H1 (cell line): Measurements from ENCODE around the gene DDN. TPM values are rescaled to one million over a fixed set of nuclear protein-coding genes. Genes with fewer than 3 reads are reported as not detected.

Experiments
- CTCF ChIA-PET: fragments of 300-600 bp; sonication (Branson Sonifier 250); formaldehyde crosslinking; loops from one replicate; lab custom pipeline; 2021; ENCODE audit not compliant: partially characterized antibody; lab: Charles Lee
- POLR2A ChIA-PET: fragments of 300-600 bp; sonication (Branson Sonifier 250); formaldehyde crosslinking; loops from one replicate; lab custom pipeline; 2021; ENCODE audit warnings: inconsistent platforms; ENCODE audit not compliant: partially characterized antibody; lab: Charles Lee
- DNase-seq, 2 experiments: peaks; one replicate each; pipeline versions ENCODE4 v3.0.0 to v3.0.0-alpha.2; 2010 to 2022; ENCODE audit warnings: low spot score in 2 of 2, low read depth in 1 of 2, mixed read lengths in 1 of 2
- FAIRE-seq: peaks from 2 replicates; lab custom pipeline; 2011; peaks lifted over from hg19 to GRCh38; lab: Jason Lieb, UNC
- H2AFZ ChIP-seq: 2 replicates; pipeline ENCODE4 v1.8.1; 2012; ENCODE audit warnings: low read length, inconsistent platforms
- H2AK5ac ChIP-seq: 2 replicates; pipeline ENCODE4 v1.6.1; 2013; ENCODE audit warnings: low read depth, low read length
- H2BK120ac ChIP-seq: replicated peaks from 2 replicates; pipeline ENCODE3; 2013; ENCODE audit warnings: low read depth, low read length, inconsistent platforms
- H2BK12ac ChIP-seq: 2 replicates; pipeline ENCODE4 v1.6.1; 2013; ENCODE audit warnings: low read depth, low read length
- H2BK15ac ChIP-seq: 2 replicates; pipeline ENCODE4 v1.6.1; 2013; ENCODE audit warnings: low read length
- H2BK20ac ChIP-seq: 2 replicates; pipeline ENCODE4 v1.6.1; 2013; ENCODE audit warnings: low read length
- H2BK5ac ChIP-seq: 2 replicates; pipeline ENCODE4 v1.6.1; 2013; ENCODE audit warnings: low read depth, low read length
- H3K14ac ChIP-seq: 2 replicates; pipeline ENCODE4 v1.6.1; 2013; ENCODE audit warnings: inconsistent platforms; ENCODE audit not compliant: insufficient read length
- H3K18ac ChIP-seq: 2 replicates; pipeline ENCODE4 v1.6.1; 2013; ENCODE audit warnings: low read length; ENCODE audit errors: extremely low read depth
- H3K23ac ChIP-seq: 2 replicates; pipeline ENCODE4 v1.6.1; 2013; ENCODE audit warnings: inconsistent platforms; ENCODE audit not compliant: insufficient read length
- H3K23me2 ChIP-seq: 2 replicates; pipeline ENCODE4 v1.6.1; 2013; ENCODE audit warnings: low read depth, low read length
- H3K27ac ChIP-seq: 2 replicates; pipeline ENCODE4 v1.6.1; 2011; ENCODE audit warnings: low read depth, low read length, inconsistent platforms
- H3K27me3 ChIP-seq, 4 experiments: replicated peaks in 1 of 4; 1 replicate in 1 of 4; 2 replicates in 3 of 4; pipeline versions ENCODE4 v1.6.1 to v1.8.1; 2011 to 2013; ENCODE audit warnings: low read length in 3 of 4, mild to moderate bottlenecking in 3 of 4, inconsistent platforms in 2 of 4, mixed read lengths in 2 of 4, moderate library complexity in 1 of 4; ENCODE audit not compliant: control insufficient read depth in 3 of 4, insufficient read depth in 3 of 4; ENCODE audit errors: extremely low read depth in 1 of 4
- H3K36me3 ChIP-seq, 4 experiments: 2 replicates each; pipeline versions ENCODE4 v1.6.1 to v1.8.1; 2011 to 2013; ENCODE audit warnings: mild to moderate bottlenecking in 4 of 4, low read length in 3 of 4, moderate library complexity in 2 of 4, control low read depth in 1 of 4, inconsistent platforms in 1 of 4; ENCODE audit not compliant: insufficient read depth in 4 of 4, control insufficient read depth in 2 of 4
- H3K4ac ChIP-seq: replicated peaks from 2 replicates; pipeline ENCODE3; 2013; ENCODE audit warnings: low read length, low read depth, mixed read lengths, inconsistent platforms; ENCODE audit not compliant: insufficient read length
- H3K4me1 ChIP-seq, 4 experiments: replicated peaks in 1 of 4; 1 replicate in 1 of 4; 2 replicates in 3 of 4; pipeline versions ENCODE4 v1.6.1 to v1.8.1; 2011 to 2013; ENCODE audit warnings: low read length in 3 of 4, inconsistent platforms in 2 of 4, mixed read lengths in 1 of 4; ENCODE audit not compliant: insufficient read depth in 4 of 4, control insufficient read depth in 3 of 4
- H3K4me2 ChIP-seq, 2 experiments: 2 replicates each; pipeline versions ENCODE4 v1.6.1 to v1.8.1; 2011 to 2013; ENCODE audit warnings: low read depth in 2 of 2, low read length in 2 of 2, control low read depth in 1 of 2, inconsistent platforms in 1 of 2, mild to moderate bottlenecking in 1 of 2; ENCODE audit not compliant: insufficient read depth in 1 of 2
- H3K4me3 ChIP-seq, 4 experiments: fragments of 200-600, 300-600 bp in 1 of 4; sonication (generic), shearing (Covaris generic), sonication (Bioruptor Twin) in 1 of 4; 2 replicates each; pipeline versions ENCODE4 v1.5.1 to v1.8.1; 2011 to 2016; ENCODE audit warnings: low read length in 4 of 4, low read depth in 3 of 4, control low read depth in 2 of 4, inconsistent platforms in 2 of 4, mild to moderate bottlenecking in 2 of 4, mixed read lengths in 1 of 4, moderate library complexity in 1 of 4; ENCODE audit not compliant: insufficient read depth in 2 of 4; ENCODE audit errors: extremely low read depth in 1 of 4
- H3K56ac ChIP-seq: replicated peaks from 2 replicates; pipeline ENCODE3; 2013; ENCODE audit warnings: low read depth, mild to moderate bottlenecking, mixed read lengths, low read length, inconsistent platforms; ENCODE audit not compliant: insufficient read length
- H3K79me1 ChIP-seq: 2 replicates; pipeline ENCODE4 v1.6.1; 2013; ENCODE audit warnings: low read depth, low read length, control low read depth
- H3K79me2 ChIP-seq, 2 experiments: 2 replicates each; pipeline versions ENCODE4 v1.6.1 to v1.8.1; 2012 to 2013; ENCODE audit warnings: low read length in 2 of 2, mild to moderate bottlenecking in 2 of 2, inconsistent platforms in 1 of 2; ENCODE audit not compliant: insufficient read depth in 2 of 2, control insufficient read depth in 1 of 2
- H3K9ac ChIP-seq, 4 experiments: replicated peaks in 1 of 4; 1 replicate in 1 of 4; 2 replicates in 3 of 4; pipeline versions ENCODE4 v1.6.1 to v1.8.1; 2011 to 2013; ENCODE audit warnings: low read depth in 3 of 4, low read length in 3 of 4, control low read depth in 2 of 4, mild to moderate bottlenecking in 2 of 4, moderate library complexity in 2 of 4, inconsistent platforms in 1 of 4; ENCODE audit errors: extremely low read depth in 1 of 4
- H3K9me3 ChIP-seq, 2 experiments: 2 replicates each; pipeline versions ENCODE4 v1.6.1 to v1.8.1; 2012 to 2013; ENCODE audit warnings: mild to moderate bottlenecking in 2 of 2, moderate library complexity in 2 of 2, control low read depth in 1 of 2, inconsistent platforms in 1 of 2, low read depth in 1 of 2, low read length in 1 of 2, mixed read lengths in 1 of 2; ENCODE audit not compliant: insufficient read depth in 2 of 2
- H4K20me1 ChIP-seq, 2 experiments: replicated peaks in 1 of 2; 2 replicates each; pipeline versions ENCODE3 to v1.8.1; 2011 to 2013; ENCODE audit warnings: inconsistent platforms in 2 of 2, low read length in 2 of 2, mild to moderate bottlenecking in 1 of 2; ENCODE audit not compliant: insufficient read depth in 2 of 2, control insufficient read depth in 1 of 2
- H4K5ac ChIP-seq: 2 replicates; pipeline ENCODE4 v1.6.1; 2013; ENCODE audit warnings: low read length, low read depth, mixed read lengths, inconsistent platforms; ENCODE audit not compliant: insufficient read length
- H4K8ac ChIP-seq: 2 replicates; pipeline ENCODE4 v1.8.0; 2013; ENCODE audit warnings: mild to moderate bottlenecking, moderate library complexity, low read length, inconsistent platforms; ENCODE audit not compliant: insufficient read depth; ENCODE audit errors: extremely low read depth
- H4K91ac ChIP-seq: replicated peaks from 2 replicates; pipeline ENCODE3; 2013; ENCODE audit warnings: low read length, mixed read lengths, inconsistent platforms; ENCODE audit not compliant: insufficient read length
- KDM4A ChIP-seq: IDR thresholded peaks from one replicate; pipeline ENCODE4 v1.7.1; 2012; ENCODE audit warnings: low read depth, mild to moderate bottlenecking, moderate library complexity, low read length, inconsistent platforms; ENCODE audit not compliant: severe bottlenecking
- POU5F1 ChIP-seq: IDR thresholded peaks from 2 replicates; pipeline ENCODE4 v1.6.1; 2011; ENCODE audit warnings: low read depth, mild to moderate bottlenecking, low read length, moderate library complexity
- RAD21 ChIP-seq, 2 experiments: IDR thresholded peaks in 1 of 2; conservative IDR thresholded peaks in 1 of 2; 2 replicates each; pipeline ENCODE4 v1.6.1; 2011; ENCODE audit warnings: low read depth in 2 of 2, low read length in 2 of 2, improper control_type of control experiment in 1 of 2, inconsistent platforms in 1 of 2, mild to moderate bottlenecking in 1 of 2, moderate library complexity in 1 of 2
- RFX5 ChIP-seq: IDR thresholded peaks from 2 replicates; pipeline ENCODE4 v1.6.1; 2011; ENCODE audit warnings: low read depth, low read length, improper control_type of control experiment, borderline replicate concordance
- SRF ChIP-seq: IDR thresholded peaks from 2 replicates; pipeline ENCODE4 v1.6.1; 2011; ENCODE audit warnings: mild to moderate bottlenecking, low read depth, low read length, moderate library complexity
- TCF12 ChIP-seq: IDR thresholded peaks from 2 replicates; pipeline ENCODE4 v1.6.1; 2011; ENCODE audit warnings: low read depth, mild to moderate bottlenecking, low read length
- WGBS, 2 experiments: shearing (Covaris generic) in 1 of 2; methylation state at CpG; one replicate each; pipeline versions ENCODE4 v1.1.6 to v1.1.7; 2013 to 2015; ENCODE audit warnings: low lambda C conversion rate in 2 of 2, mixed read lengths in 2 of 2, inconsistent platforms in 1 of 2, low coverage in 1 of 2, missing lambda C conversion rate in 1 of 2; ENCODE audit not compliant: insufficient replicate concordance in 2 of 2, insufficient coverage in 1 of 2, insufficient read length in 1 of 2; ENCODE audit errors: extremely low coverage in 1 of 2, missing lambda C conversion rate in 1 of 2; 5-methylcytosine and 5-hydroxymethylcytosine counted together
- polyA plus RNA-seq, 7 experiments: library from polyadenylated mRNA; depleted of rRNA in 3 of 7; stranded (reverse) in 5 of 7; unstranded in 2 of 7; fragments of >200 nt in 5 of 7; fragments of 200-250 nt in 2 of 7; gene quantifications; 1 replicate in 5 of 7; 2 replicates in 1 of 7; 4 replicates in 1 of 7; pipeline versions ENCODE4 v1.2.1 to v1.2.3, GENCODE V29; 2011 to 2013; ENCODE audit warnings: missing spikeins in 2 of 7, mixed read lengths in 2 of 7
- total RNA-seq: library from RNA; stranded (reverse); fragmentation: NEBNext Ultra II Directional; extraction: Animal tissue kit (Norgen Biotek cat#: 25700); gene quantifications from 2 replicates; pipeline ENCODE4 v1.2.1, GENCODE V29; 2021

The DDN gene
- total and polyA plus RNA-seq, 2 of the 8 experiments (the other 6 are each of a cell fraction or from before 2014, with no cell fraction given): 0.14 to 0.30 TPM

DNA sequence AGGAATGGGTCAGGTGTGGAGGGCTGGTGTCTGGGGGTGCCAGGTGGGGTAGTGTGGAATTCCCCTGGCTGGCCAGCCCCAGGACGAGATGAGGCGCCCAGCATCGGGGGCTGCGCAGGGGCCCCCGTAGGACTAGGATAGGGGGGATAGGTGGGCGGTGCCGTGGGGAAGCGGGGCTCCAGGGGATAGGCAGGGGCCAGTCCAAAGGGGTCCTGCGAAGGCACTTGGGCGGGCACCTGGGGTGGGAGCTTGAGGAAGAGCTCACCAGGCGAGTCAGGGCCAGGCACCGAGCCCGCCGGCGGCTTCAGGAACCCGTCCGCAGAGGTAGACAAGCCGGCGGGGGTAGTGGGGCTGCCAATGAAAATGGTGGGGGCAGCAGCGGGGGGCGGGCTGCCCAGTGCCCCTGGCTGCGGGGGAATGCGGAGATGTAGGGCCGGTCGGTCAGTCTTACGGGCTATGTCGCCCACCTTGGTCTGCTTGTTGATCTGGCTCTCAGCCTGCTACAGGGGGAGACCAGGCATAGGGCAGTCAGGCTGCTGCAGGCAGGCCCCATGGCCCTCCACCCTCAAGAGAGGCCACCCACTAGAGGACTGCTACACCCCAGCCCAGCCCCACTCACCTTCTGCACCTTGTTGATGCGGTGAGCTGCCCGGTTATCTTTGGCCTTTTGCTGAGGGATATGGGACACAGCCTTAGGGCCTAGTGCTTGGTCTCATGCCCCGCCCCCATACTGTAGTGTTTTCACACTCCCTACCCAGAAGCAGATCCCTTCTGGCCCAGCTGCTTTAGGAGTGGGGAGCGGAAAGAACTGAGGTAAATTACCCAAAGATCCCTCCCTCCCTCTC lies 42.1 kb upstream of the DDN start:
- no peak overlapping the region for H2AFZ ChIP-seq
- peaks cover 57 to 91% (median 86%) of the 10 kb centered on the region in 4 experiments for H3K36me3 ChIP-seq
- DNase-seq: no peak
- H4K5ac ChIP-seq: no peak overlapping the region
- no peaks in the 10 kb centered on the region for H3K79me2 ChIP-seq
- no peak overlapping the region for H3K18ac ChIP-seq
- no peak overlapping the region for H3K4me2 ChIP-seq
- H2BK120ac ChIP-seq: no peak overlapping the region
- no peak for FAIRE-seq
- H4K91ac ChIP-seq: no peak overlapping the region
- TF ChIP-seq KDM4A: no peak
- TF ChIP-seq POU5F1: no peak
- no peak for TF ChIP-seq TCF12
- TF ChIP-seq RAD21 (IDR thresholded peaks at IDR 0.05 in 1 of 2, conservative IDR thresholded peaks at IDR 0.05 in 1 of 2; ENCODE audit: low read depth in 2 of 2, low read length in 2 of 2): no peak
- TF ChIP-seq SRF: no peak
- no peak for TF ChIP-seq RFX5
- H3K23me2 ChIP-seq: no peaks in the 10 kb centered on the region
- H2BK5ac ChIP-seq: no peak overlapping the region
- POLR2A ChIA-PET: interaction anchor here (1.3 to 22.2 kb wide), 3 partner anchors 1 to 31 kb away, joined by 3 to 339 read pairs (median 339); no protein-coding TSS in a partner anchor
- no peak overlapping the region for H3K27ac ChIP-seq
- no peaks in the 10 kb centered on the region for H3K9me3 ChIP-seq
- CTCF ChIA-PET: interaction anchor here (0.7 to 12.2 kb wide), 9 partner anchors 5 to 185 kb away, joined by 3 to 126 read pairs (median 4); no protein-coding TSS in a partner anchor
- H3K4me1 ChIP-seq: no peaks in the 10 kb centered on the region
- no peak overlapping the region for H4K8ac ChIP-seq
- no peak overlapping the region for H2BK15ac ChIP-seq
- WGBS, 2 experiments: 94% methylated on average over 21 of the region's 31 CpGs; no CpG with 5 or more reads in 1 of the 2 experiments
- no peak overlapping the region for H3K14ac ChIP-seq
- H3K23ac ChIP-seq: no peak overlapping the region
- no peak overlapping the region for H3K9ac ChIP-seq
- H3K56ac ChIP-seq: no peak overlapping the region
- no peak overlapping the region for H2BK12ac ChIP-seq
- no peak overlapping the region for H2AK5ac ChIP-seq
- H3K4ac ChIP-seq: no peak overlapping the region
- H4K20me1 ChIP-seq: peaks cover 20 to 37% of the 10 kb centered on the region in 2 experiments
- no peak overlapping the region for H3K4me3 ChIP-seq
- H3K27me3 ChIP-seq: no peaks in the 10 kb centered on the region
- no peak overlapping the region for H2BK20ac ChIP-seq
- H3K79me1 ChIP-seq: no peaks in the 10 kb centered on the region; the same call in 1 of the 2 replicates
